NB4 (cell line): ENCODE measurements around the gene OPHN1.

ENCODE experiments used
- DNase-seq: peaks from one replicate; pipeline ENCODE4 v3.0.0; 2010; ENCODE audit warnings: low read depth
- H3K4me3 ChIP-seq: one replicate; pipeline ENCODE4 v1.5.1; 2011; ENCODE audit warnings: mild to moderate bottlenecking, low read depth, low read length, moderate library complexity
- CTCF ChIP-seq: IDR thresholded peaks from one replicate; pipeline ENCODE4 v1.5.1; 2012; ENCODE audit warnings: low read depth, low read length
- MAX ChIP-seq: IDR thresholded peaks from 2 replicates; pipeline ENCODE4 v1.6.1; 2011; ENCODE audit warnings: low read depth, low read length
- MYC ChIP-seq: IDR thresholded peaks from 2 replicates; pipeline ENCODE4 v1.6.1; 2011; ENCODE audit warnings: low read depth, low read length
- POLR2A ChIP-seq: IDR thresholded peaks from 2 replicates; pipeline ENCODE4 v1.6.1; 2011; ENCODE audit warnings: mild to moderate bottlenecking; ENCODE audit not compliant: insufficient read length; ENCODE audit errors: extremely low read depth

OPHN1 gene

GRCh38 chrX:68443155-68443868, 10.0 kb upstream of the OPHN1 start:
- no peak for TF ChIP-seq CTCF
- no peak overlapping the region for H3K4me3 ChIP-seq
- peak; percentile 12 for DNase-seq

GRCh38 chrX:68440940-68441339, 7.6 kb upstream of the OPHN1 start:
- TF ChIP-seq MYC: no peak
- TF ChIP-seq CTCF: no peak
- TF ChIP-seq MAX: no peak
- no peak for TF ChIP-seq POLR2A
- no peak for DNase-seq

GRCh38 chrX:68440442-68440841, 7.1 kb upstream of the OPHN1 start:
- TF ChIP-seq MYC (no peak), POLR2A (no peak), CTCF (no peak), MAX (no peak)
- no peak overlapping the region for H3K4me3 ChIP-seq
- no peak for DNase-seq

More at GRCh38 chrX:68440940-68441339, 7.6 kb upstream of the OPHN1 start:
- H3K4me3 ChIP-seq: no peak overlapping the region

GRCh38 chrX:68439341-68439740, 6.0 kb upstream of the OPHN1 start:
- H3K4me3 ChIP-seq: no peak overlapping the region
- DNase-seq: no peak
- TF ChIP-seq POLR2A: no peak
- TF ChIP-seq MYC: no peak
- TF ChIP-seq MAX: no peak
- TF ChIP-seq CTCF: no peak

- DNase-seq: no peak
- no peak overlapping the region for H3K4me3 ChIP-seq
- TF ChIP-seq CTCF (no peak), MAX (no peak), POLR2A (no peak), MYC (no peak)
Observed at GRCh38 chrX:68438575-68438974, 5.3 kb upstream of the OPHN1 start.

- no peak for DNase-seq
- no peak overlapping the region for H3K4me3 ChIP-seq
- no peak for TF ChIP-seq MYC
- no peak for TF ChIP-seq POLR2A
- no peak for TF ChIP-seq CTCF
- no peak for TF ChIP-seq MAX
Observed at GRCh38 chrX:68433981-68434299, 645 bp upstream of the OPHN1 start.
